ENCODE results near the gene ANAPC1. TPM values are rescaled to one million over a fixed set of nuclear protein-coding genes. Genes with fewer than 3 reads are reported as not detected.
A peak's percentile ranks its signal among the peaks of the same experiment; 100 is the strongest.

ANAPC1 gene
- total and polyA plus RNA-seq, 10 of the 15 experiments (the other 5 are each of a cell fraction or from before 2014, with no cell fraction given): 10.0 to 108 (median 53.6) TPM

DNA sequence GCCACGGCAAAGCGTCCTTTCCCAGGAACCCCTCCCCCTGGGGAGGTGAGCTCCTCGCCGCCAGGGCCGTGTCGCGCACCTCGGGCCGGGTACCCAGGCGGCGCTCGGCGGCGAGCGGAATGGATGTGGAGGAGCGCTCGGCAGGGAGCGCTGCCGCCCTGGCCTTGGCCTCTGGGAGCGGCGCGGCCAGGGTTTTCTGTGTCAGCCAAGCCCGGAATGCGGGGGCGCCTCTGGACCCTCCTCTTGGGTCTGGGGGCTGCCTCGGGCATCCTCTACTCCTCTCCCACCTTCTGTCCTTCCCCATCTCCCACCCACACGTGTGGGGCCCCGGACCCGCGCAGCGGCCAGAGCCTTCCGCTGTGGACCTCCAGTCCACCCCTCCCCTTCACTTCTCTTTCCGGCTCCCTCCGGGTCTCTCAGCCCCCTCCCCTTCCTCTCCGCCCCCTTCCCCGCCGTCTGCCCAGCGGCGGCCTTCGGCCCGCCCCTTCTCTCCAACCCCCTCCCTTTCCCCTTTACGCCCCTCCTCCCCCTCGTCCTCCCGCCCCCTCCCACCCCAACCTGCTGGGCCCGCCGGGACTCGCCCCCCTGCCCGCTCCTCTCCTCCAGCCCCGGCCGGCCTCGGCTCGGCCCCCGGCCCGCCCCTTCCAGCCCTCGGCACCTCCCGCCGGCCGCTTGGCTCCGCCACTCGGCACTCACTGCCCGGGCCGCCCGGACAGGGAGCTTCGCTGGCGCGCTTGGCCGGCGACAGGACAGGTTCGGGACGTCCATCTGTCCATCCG, 14.1 kb upstream of the ANAPC1 start, which contains the start of gene MERTK (continued):
- TF ChIP-seq, protein P1, sequence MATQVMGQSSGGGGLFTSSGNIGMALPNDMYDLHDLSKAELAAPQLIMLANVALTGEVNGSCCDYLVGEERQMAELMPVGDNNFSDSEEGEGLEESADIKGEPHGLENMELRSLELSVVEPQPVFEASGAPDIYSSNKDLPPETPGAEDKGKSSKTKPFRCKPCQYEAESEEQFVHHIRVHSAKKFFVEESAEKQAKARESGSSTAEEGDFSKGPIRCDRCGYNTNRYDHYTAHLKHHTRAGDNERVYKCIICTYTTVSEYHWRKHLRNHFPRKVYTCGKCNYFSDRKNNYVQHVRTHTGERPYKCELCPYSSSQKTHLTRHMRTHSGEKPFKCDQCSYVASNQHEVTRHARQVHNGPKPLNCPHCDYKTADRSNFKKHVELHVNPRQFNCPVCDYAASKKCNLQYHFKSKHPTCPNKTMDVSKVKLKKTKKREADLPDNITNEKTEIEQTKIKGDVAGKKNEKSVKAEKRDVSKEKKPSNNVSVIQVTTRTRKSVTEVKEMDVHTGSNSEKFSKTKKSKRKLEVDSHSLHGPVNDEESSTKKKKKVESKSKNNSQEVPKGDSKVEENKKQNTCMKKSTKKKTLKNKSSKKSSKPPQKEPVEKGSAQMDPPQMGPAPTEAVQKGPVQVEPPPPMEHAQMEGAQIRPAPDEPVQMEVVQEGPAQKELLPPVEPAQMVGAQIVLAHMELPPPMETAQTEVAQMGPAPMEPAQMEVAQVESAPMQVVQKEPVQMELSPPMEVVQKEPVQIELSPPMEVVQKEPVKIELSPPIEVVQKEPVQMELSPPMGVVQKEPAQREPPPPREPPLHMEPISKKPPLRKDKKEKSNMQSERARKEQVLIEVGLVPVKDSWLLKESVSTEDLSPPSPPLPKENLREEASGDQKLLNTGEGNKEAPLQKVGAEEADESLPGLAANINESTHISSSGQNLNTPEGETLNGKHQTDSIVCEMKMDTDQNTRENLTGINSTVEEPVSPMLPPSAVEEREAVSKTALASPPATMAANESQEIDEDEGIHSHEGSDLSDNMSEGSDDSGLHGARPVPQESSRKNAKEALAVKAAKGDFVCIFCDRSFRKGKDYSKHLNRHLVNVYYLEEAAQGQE (IDR thresholded peaks at IDR 0.05; ENCODE audit: low read depth, low read length): no peak
- TF ChIP-seq MEF2B (IDR thresholded peaks at IDR 0.05; ENCODE audit: partially characterized antibody, poor library complexity, severe bottlenecking) (no peak), POLR2AphosphoS5 (IDR thresholded peaks at IDR 0.05; ENCODE audit: low read length) (no peak), SIN3A (IDR thresholded peaks at IDR 0.05; ENCODE audit: low read depth, low read length) (no peak), ZNF207 (IDR thresholded peaks at IDR 0.05; ENCODE audit: borderline replicate concordance) (peak; percentile 35; the same call in 1 of the 2 replicates), TCF3 (IDR thresholded peaks at IDR 0.05; ENCODE audit: borderline replicate concordance, insufficient read depth, low read depth, low read length) (no peak), BCL11A (IDR thresholded peaks at IDR 0.05; ENCODE audit: low read depth, low read length) (no peak), SUZ12 (IDR thresholded peaks at IDR 0.05; ENCODE audit: unreplicated experiment) (no peak), TAF1 (IDR thresholded peaks at IDR 0.05; ENCODE audit: borderline replicate concordance, low read depth, low read length) (no peak), CREM (IDR thresholded peaks at IDR 0.05; ENCODE audit: low read depth) (no peak), CBX3 (IDR thresholded peaks at IDR 0.05; ENCODE audit: borderline replicate concordance, low read depth) (no peak), MYB (IDR thresholded peaks at IDR 0.05; ENCODE audit: borderline replicate concordance, low read depth, low read length) (no peak), KAT2A (conservative IDR thresholded peaks at IDR 0.05; ENCODE audit: control insufficient read depth, low read depth, low read length) (no peak), CHD2 (IDR thresholded peaks at IDR 0.05; ENCODE audit: borderline replicate concordance, low read depth, low read length) (0 out of 2 replicates have a peak, but pooled peaks have one; percentile 31), NFXL1 (IDR thresholded peaks at IDR 0.05; ENCODE audit: borderline replicate concordance) (no peak), SP1 (IDR thresholded peaks at IDR 0.05; ENCODE audit: low read depth, low read length) (no peak), FOXK2 (IDR thresholded peaks at IDR 0.05) (no peak), HDAC2 (IDR thresholded peaks at IDR 0.05) (no peak), NR2F1 (conservative IDR thresholded peaks at IDR 0.05) (0 out of 2 replicates have a peak, but pooled peaks have one; percentile 7), NR2C1 (IDR thresholded peaks at IDR 0.05) (no peak), ZNF384 (IDR thresholded peaks at IDR 0.05; ENCODE audit: borderline replicate concordance, low read depth, low read length) (no peak), RAD21 (IDR thresholded peaks at IDR 0.05; ENCODE audit: insufficient read depth, low read depth, low read length) (peak; percentile 52), LARP7 (IDR thresholded peaks at IDR 0.05) (peak; percentile 66)
- TF ChIP-seq, protein P2, sequence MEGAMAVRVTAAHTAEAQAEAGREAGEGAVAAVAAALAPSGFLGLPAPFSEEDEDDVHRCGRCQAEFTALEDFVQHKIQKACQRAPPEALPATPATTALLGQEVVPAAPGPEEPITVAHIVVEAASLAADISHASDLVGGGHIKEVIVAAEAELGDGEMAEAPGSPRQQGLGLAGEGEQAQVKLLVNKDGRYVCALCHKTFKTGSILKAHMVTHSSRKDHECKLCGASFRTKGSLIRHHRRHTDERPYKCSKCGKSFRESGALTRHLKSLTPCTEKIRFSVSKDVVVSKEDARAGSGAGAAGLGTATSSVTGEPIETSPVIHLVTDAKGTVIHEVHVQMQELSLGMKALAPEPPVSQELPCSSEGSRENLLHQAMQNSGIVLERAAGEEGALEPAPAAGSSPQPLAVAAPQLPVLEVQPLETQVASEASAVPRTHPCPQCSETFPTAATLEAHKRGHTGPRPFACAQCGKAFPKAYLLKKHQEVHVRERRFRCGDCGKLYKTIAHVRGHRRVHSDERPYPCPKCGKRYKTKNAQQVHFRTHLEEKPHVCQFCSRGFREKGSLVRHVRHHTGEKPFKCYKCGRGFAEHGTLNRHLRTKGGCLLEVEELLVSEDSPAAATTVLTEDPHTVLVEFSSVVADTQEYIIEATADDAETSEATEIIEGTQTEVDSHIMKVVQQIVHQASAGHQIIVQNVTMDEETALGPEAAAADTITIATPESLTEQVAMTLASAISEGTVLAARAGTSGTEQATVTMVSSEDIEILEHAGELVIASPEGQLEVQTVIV (IDR thresholded peaks at IDR 0.05; ENCODE audit: borderline replicate concordance, partially characterized antibody): no peak
- TF ChIP-seq, protein P3, sequence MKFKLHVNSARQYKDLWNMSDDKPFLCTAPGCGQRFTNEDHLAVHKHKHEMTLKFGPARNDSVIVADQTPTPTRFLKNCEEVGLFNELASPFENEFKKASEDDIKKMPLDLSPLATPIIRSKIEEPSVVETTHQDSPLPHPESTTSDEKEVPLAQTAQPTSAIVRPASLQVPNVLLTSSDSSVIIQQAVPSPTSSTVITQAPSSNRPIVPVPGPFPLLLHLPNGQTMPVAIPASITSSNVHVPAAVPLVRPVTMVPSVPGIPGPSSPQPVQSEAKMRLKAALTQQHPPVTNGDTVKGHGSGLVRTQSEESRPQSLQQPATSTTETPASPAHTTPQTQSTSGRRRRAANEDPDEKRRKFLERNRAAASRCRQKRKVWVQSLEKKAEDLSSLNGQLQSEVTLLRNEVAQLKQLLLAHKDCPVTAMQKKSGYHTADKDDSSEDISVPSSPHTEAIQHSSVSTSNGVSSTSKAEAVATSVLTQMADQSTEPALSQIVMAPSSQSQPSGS (IDR thresholded peaks at IDR 0.05; ENCODE audit: low read length): no peak

All from GM12878 (cell line).